A673 (cell line): Measurements from ENCODE around the gene EDA.

Experiments used
- CTCF ChIP-seq: fragments of 300-800, 200-600 bp; sonication (generic); conservative IDR thresholded peaks from 2 replicates; pipeline ENCODE4 v1.5.1; 2017; ENCODE audit warnings: low read depth, mild to moderate bottlenecking, antibody characterized with exemption, low read length, moderate library complexity, mixed read lengths
- EZH2 ChIP-seq: fragments of 200-600 bp; sonication (generic); IDR thresholded peaks from 2 replicates; pipeline ENCODE4 v1.6.1; 2017; ENCODE audit warnings: borderline replicate concordance, low read depth, mild to moderate bottlenecking, mixed read lengths, antibody characterized with exemption, low read length; ENCODE audit not compliant: poor library complexity, severe bottlenecking

GRCh38 chrX:69615342-69615741, 571 bp upstream of the EDA start:
- TF ChIP-seq CTCF (no peak), EZH2 (no peak)
